GM12873 (cell line): Measurements from ENCODE around the gene BPI.

Experiments
- CTCF ChIP-seq: IDR thresholded peaks from 2 replicates; pipeline ENCODE4 v1.5.1; 2012; ENCODE audit warnings: low read depth, mild to moderate bottlenecking, moderate library complexity, low read length, control low read depth; ENCODE audit not compliant: insufficient read depth; ENCODE audit errors: missing control alignments

The BPI gene

GRCh38 chr20:38307371-38308046 lies 3.6 kb downstream of the BPI start:
- no peak for TF ChIP-seq CTCF

GRCh38 chr20:38308047-38308438 lies 4.1 kb downstream of the BPI start:
- no peak for TF ChIP-seq CTCF

GRCh38 chr20:38308447-38308846 lies 4.5 kb downstream of the BPI start:
- no peak for TF ChIP-seq CTCF

- TF ChIP-seq CTCF, result no peak
Measured at GRCh38 chr20:38311091-38311490, 7.1 kb downstream of the BPI start.

GRCh38 chr20:38311491-38311890 lies 7.5 kb downstream of the BPI start:
- no peak for TF ChIP-seq CTCF

- no peak for TF ChIP-seq CTCF
Measured at GRCh38 chr20:38313676-38314075, 9.7 kb downstream of the BPI start.

- TF ChIP-seq CTCF, result no peak
Measured at GRCh38 chr20:38315290-38315966, 11.5 kb downstream of the BPI start.
